ENCODE results near the gene PLP2. TPM values are rescaled to one million over a fixed set of nuclear protein-coding genes. Genes with fewer than 3 reads are reported as not detected.

The PLP2 gene
- total and polyA plus RNA-seq, 7 donors: 17.8 to 320 (median 77.7) TPM

DNA sequence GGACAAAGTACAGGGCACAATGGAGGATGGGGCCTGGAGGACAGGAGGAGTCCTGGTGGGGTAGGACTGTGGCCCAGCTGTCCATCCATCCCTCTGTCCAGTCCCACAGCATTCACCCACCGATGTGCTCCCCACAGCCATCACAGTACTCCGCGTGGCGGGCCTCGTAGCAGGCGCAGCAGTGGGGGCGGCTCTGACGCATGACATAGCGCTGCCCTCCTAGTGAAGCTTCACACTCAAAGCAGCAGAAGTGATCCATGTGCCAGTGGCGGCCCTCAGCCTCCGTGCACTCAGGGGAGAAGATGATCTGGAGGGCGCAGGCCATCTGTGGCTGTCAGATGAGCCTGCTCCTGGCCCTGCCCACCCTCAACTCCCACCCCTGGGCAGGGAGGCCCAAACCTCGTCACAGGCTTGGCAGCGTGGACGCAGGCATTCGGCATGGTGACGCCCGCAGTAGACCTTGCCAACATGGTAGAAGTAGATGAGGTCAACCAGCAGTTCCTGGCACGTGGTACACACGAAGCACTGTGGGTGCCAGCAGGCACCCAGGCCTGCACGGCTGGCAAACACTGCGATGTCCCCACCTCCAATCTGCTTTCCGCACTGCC, 6.3 kb downstream of the PLP2 start:
- no peaks in the 10 kb centered on the region for H3K9me3 ChIP-seq
- ATAC-seq (peak; percentile 46 to 70 (median 66)), DNase-seq (peak in 1 of 2 donors; percentile 66)
- H3K27me3 ChIP-seq (ENCODE audit: insufficient read depth in 3 of 3, low read length in 2 of 3): no peaks in the 10 kb centered on the region
- TF ChIP-seq, protein P1, sequence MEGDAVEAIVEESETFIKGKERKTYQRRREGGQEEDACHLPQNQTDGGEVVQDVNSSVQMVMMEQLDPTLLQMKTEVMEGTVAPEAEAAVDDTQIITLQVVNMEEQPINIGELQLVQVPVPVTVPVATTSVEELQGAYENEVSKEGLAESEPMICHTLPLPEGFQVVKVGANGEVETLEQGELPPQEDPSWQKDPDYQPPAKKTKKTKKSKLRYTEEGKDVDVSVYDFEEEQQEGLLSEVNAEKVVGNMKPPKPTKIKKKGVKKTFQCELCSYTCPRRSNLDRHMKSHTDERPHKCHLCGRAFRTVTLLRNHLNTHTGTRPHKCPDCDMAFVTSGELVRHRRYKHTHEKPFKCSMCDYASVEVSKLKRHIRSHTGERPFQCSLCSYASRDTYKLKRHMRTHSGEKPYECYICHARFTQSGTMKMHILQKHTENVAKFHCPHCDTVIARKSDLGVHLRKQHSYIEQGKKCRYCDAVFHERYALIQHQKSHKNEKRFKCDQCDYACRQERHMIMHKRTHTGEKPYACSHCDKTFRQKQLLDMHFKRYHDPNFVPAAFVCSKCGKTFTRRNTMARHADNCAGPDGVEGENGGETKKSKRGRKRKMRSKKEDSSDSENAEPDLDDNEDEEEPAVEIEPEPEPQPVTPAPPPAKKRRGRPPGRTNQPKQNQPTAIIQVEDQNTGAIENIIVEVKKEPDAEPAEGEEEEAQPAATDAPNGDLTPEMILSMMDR (IDR thresholded peaks at IDR 0.05): no peak
- H3K36me3 ChIP-seq (ENCODE audit: insufficient read depth in 1 of 2, low read depth in 1 of 2): peaks cover 3 to 38% of the 10 kb centered on the region in 2 donors
- no peak overlapping the region for H3K4me3 ChIP-seq
- no peaks in the 10 kb centered on the region for H3K4me1 ChIP-seq
- peak overlapping the region; percentile 73 for H3K27ac ChIP-seq
- 43 to 69% (median 67%) methylated on average over 14 to 23 of the region's 23 CpGs for WGBS, 3 donors
- intact Hi-C loops (cut with DNase I): no loop called here

DNA sequence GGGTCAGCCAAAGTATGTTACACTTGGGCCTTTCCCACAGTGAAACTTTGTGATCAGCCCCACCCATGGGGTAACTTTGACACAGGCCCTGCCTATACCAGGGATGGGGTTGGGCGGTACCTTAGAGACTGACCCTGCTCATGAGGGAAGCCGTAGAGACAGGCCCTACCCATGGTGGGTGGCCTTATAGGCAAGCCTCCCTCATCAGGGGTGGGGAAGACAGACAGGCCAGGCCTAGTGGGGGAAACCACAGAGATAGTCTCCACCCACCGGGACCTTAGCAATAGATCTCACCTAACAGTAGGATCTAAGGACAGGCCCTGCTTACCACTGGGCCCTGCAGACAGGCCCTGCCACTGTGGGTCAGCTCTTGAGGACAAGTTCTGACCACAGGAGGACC, 6.8 kb downstream of the PLP2 start:
- Histone ChIP-seq H3K4me3 (no peak overlapping the region), H3K4me1 (no peaks in the 10 kb centered on the region), H3K27me3 (ENCODE audit: insufficient read depth in 3 of 3, low read length in 2 of 3) (no peaks in the 10 kb centered on the region), H3K36me3 (ENCODE audit: insufficient read depth in 1 of 2, low read depth in 1 of 2) (peaks cover 3 to 37% of the 10 kb centered on the region in 2 donors), H3K27ac (peak overlapping the region; percentile 73), H3K9me3 (no peaks in the 10 kb centered on the region)
- TF ChIP-seq, protein P1 (IDR thresholded peaks at IDR 0.05): no peak
- 89 to 100% (median 90%) methylated on average over 3 of the region's 3 CpGs for WGBS, 3 donors
- DNase-seq: no peak
- intact Hi-C loops (cut with DNase I): no loop called here
- ATAC-seq: peak in 1 of 4 donors; percentile 2

DNA sequence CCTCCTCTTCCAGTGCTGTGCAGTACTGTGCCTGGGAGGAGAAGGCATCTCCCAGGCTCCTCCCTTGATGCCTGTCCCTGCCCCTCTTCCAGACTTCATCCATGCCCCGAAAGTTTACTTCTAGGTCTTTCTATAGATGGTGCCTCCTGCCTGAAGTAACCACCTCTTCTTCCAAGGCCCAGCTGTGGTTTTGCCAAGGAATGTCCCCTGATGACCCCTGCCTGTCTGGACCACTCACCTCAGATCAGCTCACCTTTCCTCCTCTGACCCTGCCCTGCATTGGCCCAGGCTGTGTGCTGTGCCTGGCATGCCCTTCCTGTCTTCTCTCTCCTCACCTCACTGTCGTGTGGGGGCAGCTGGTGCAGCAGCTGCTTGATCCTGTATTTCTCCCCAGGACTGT, 7.7 kb downstream of the PLP2 start:
- DNase-seq: no peak
- no peaks in the 10 kb centered on the region for H3K4me1 ChIP-seq
- H3K9me3 ChIP-seq: no peaks in the 10 kb centered on the region
- H3K36me3 ChIP-seq (ENCODE audit: insufficient read depth in 1 of 2, low read depth in 1 of 2): peaks cover 3 to 29% of the 10 kb centered on the region in 2 donors
- no peak overlapping the region for H3K27ac ChIP-seq
- intact Hi-C loops (cut with DNase I): no loop called here
- H3K4me3 ChIP-seq: no peak overlapping the region
- ATAC-seq: no peak
- TF ChIP-seq, protein P1 (IDR thresholded peaks at IDR 0.05): no peak
- WGBS, 3 donors: 52 to 100% (median 66%) methylated on average over 1 to 2 of the region's 2 CpGs
- no peaks in the 10 kb centered on the region for H3K27me3 ChIP-seq (ENCODE audit: insufficient read depth in 3 of 3, low read length in 2 of 3)

DNA sequence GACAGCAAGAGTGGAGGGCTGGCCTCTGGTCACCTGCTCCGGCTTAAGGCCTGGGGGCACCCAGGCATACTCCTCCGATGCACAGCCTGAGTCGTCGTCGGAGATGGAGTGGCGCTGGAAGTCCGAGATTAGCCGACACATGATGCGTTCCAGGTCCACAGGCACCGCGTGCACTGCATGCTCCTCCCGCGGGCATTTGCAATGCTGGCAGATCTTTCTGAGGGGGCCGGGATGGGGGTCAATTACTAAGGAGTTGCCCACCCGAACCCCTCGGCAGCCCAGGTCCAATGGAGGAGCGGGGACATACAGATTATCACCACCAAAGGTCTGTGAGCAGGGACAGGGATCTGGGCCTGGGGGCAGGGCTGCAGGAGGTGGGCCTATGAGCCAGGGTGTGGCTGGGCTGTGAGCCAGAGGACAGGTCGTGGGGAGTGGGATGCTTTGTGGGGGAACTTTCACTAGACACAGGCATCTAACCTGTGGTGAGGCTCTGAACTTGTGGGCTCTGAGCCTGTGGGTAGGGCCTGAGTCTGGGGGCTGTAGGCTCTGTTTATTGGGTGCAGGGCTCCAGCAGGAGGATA, 12.1 kb downstream of the PLP2 start:
- H3K4me3 ChIP-seq: peak overlapping the region; percentile 66
- DNase-seq: no peak
- peaks cover 5% of the 10 kb centered on the region for H3K4me1 ChIP-seq
- peaks cover 3 to 14% of the 10 kb centered on the region in 2 donors for H3K36me3 ChIP-seq (ENCODE audit: insufficient read depth in 1 of 2, low read depth in 1 of 2)
- TF ChIP-seq, protein P1 (IDR thresholded peaks at IDR 0.05): no peak
- 82 to 90% (median 85%) methylated on average over 17 to 18 of the region's 18 CpGs for WGBS, 3 donors
- intact Hi-C loops (cut with DNase I): no loop called here
- no peak for ATAC-seq
- H3K9me3 ChIP-seq: no peaks in the 10 kb centered on the region
- H3K27ac ChIP-seq: no peak overlapping the region
- no peaks in the 10 kb centered on the region for H3K27me3 ChIP-seq (ENCODE audit: insufficient read depth in 3 of 3, low read length in 2 of 3)
